ENCODE measurements around the gene VPS26C.

GRCh38 chr21:37278199-37278598, 11.1 kb upstream of the VPS26C start:
- TF ChIP-seq TAF1 (IDR thresholded peaks at IDR 0.05; ENCODE audit: borderline replicate concordance, insufficient read depth, low read length), result no peak
- no peak for TF ChIP-seq REST (IDR thresholded peaks at IDR 0.05; ENCODE audit: insufficient read depth in 1 of 2, low read depth in 2 of 2, low read length in 2 of 2)
- no peak for TF ChIP-seq SIN3A (IDR thresholded peaks at IDR 0.05; ENCODE audit: borderline replicate concordance, insufficient read depth, low read length)

Data from PFSK-1 (cell line).